WI38 (cell line): ENCODE data around the gene SYPL2.

Experiments used
- H3K4me3 ChIP-seq: 2 replicates; pipeline ENCODE4 v1.5.1; 2011; ENCODE audit warnings: low read depth, mild to moderate bottlenecking, control low read depth, low read length
- TF ChIP-seq, protein P1 (sequence below): IDR thresholded peaks from 2 replicates; pipeline ENCODE4 v1.5.1; 2012; ENCODE audit warnings: low read depth, mild to moderate bottlenecking, control low read depth, low read length

The SYPL2 gene

GRCh38 chr1:109527846-109528695 is 61.7 kb downstream of the SYPL2 start:
- TF ChIP-seq, protein P1, sequence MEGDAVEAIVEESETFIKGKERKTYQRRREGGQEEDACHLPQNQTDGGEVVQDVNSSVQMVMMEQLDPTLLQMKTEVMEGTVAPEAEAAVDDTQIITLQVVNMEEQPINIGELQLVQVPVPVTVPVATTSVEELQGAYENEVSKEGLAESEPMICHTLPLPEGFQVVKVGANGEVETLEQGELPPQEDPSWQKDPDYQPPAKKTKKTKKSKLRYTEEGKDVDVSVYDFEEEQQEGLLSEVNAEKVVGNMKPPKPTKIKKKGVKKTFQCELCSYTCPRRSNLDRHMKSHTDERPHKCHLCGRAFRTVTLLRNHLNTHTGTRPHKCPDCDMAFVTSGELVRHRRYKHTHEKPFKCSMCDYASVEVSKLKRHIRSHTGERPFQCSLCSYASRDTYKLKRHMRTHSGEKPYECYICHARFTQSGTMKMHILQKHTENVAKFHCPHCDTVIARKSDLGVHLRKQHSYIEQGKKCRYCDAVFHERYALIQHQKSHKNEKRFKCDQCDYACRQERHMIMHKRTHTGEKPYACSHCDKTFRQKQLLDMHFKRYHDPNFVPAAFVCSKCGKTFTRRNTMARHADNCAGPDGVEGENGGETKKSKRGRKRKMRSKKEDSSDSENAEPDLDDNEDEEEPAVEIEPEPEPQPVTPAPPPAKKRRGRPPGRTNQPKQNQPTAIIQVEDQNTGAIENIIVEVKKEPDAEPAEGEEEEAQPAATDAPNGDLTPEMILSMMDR, result no peak
- H3K4me3 ChIP-seq, result no peak overlapping the region

DNA sequence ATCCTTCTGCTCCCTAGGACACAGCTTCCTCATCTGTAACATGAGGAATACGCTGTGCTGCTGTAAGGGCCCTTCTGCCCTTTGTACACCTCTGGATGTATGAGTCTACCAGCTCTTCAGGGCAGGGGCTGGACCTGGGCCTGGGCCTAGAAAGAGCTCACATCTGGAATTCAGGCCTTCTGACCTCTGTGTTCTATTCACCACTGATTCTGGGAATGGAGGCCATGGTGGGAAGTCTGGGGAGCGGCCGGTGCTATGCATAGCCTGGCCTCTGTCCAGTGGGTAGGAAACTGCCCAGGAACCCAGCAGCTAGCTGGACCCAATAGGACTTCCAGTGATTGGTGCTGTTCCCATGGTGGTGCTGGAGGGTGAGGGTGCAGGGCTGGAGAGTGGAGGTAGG is 62.4 kb downstream of the SYPL2 start:
- no peak overlapping the region for H3K4me3 ChIP-seq
- TF ChIP-seq, protein P1, result no peak

DNA sequence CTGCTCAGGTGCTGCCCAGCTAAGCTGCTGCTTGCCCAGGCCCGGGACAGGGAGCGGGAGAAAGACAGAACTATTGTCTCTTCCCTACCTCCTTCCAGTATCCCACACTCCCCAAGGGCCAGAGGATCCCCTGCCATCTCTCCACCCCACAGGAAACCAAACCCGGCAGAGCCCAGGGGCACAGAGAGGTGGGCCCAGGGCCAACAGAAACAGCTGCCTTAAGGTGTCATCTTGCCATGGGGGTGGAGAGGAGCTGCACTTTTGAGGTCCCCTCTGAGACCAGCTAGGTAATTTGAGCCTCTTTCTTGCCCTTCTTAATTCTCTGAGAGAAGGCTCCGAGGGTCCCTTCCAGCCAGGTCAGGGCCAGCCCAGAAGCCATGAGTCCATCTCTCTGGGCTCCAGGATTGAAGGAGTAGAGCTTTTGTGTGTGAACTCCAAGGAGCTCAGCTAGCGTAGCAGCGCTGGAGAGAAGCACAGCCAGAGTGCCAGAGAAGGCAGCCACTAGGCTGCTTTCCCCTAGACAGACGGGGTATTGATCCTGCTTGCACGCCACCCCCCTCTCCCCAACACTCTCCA is 63.6 kb downstream of the SYPL2 start:
- TF ChIP-seq, protein P1, result no peak
- no peak overlapping the region for H3K4me3 ChIP-seq

DNA sequence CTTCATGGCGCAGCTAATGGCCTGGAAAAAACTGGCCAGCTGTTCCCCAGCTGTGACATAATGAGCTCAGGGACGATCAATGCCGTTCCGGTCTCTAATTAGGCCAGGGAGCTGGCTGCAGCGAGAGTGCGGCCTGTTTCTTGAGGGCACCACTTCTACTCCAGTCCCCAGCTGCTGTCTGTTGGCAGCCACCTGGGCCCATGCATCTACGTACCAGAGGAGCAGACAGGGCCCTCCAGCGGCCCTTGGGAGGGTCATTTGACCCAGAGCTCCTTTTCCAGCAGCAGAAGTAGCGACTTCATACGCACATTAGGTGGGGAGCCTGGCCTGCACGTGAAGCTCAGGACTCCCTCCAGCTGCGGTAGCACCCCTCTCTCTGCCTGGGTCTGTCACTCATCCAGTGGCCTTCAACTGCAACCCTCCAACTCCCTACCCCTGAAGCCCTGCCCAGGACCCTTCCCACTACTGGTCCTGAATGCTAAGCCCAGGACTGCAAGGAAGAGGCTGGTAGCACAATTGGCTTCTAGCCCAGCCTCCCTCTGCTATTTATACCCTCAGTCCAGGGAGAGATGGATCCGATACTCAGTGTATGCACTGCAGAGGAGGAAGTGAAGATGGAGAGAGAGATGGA is 64.2 kb downstream of the SYPL2 start:
- no peak overlapping the region for H3K4me3 ChIP-seq
- TF ChIP-seq, protein P1, result no peak

GRCh38 chr1:109531380-109531779 is 65.0 kb downstream of the SYPL2 start:
- TF ChIP-seq, protein P1, result no peak
- H3K4me3 ChIP-seq, result no peak overlapping the region
